HEK293 (cell line): ENCODE data around the gene HLA-DOB.
A peak's percentile ranks its signal among the peaks of the same experiment; 100 is the strongest.

Experiments used
- CTCF ChIP-seq: fragments of 450-650 bp; formaldehyde crosslinking; IDR thresholded peaks from 2 replicates; pipeline ENCODE4 v1.5.1; 2016; ENCODE audit warnings: missing biosample characterization, missing genetic modification characterization
- EGR2 ChIP-seq: fragments of 450-650 bp; formaldehyde crosslinking; IDR thresholded peaks from 2 replicates; pipeline ENCODE4 v1.5.1; 2016; ENCODE audit warnings: low read depth, missing biosample characterization, missing genetic modification characterization
- GLIS2 ChIP-seq: fragments of 450-650 bp; formaldehyde crosslinking; IDR thresholded peaks from 2 replicates; pipeline ENCODE4 v1.5.1; 2016; ENCODE audit warnings: missing biosample characterization, missing genetic modification characterization
- HOXC10 ChIP-seq: sonication (generic); formaldehyde crosslinking; IDR thresholded peaks from 2 replicates; pipeline ENCODE4 v1.8.1; 2023; ENCODE audit warnings: mild to moderate bottlenecking, missing genetic modification reagents
- KLF1 ChIP-seq: fragments of 450-650 bp; formaldehyde crosslinking; IDR thresholded peaks from 2 replicates; pipeline ENCODE4 v1.5.1; 2016; ENCODE audit warnings: missing biosample characterization, missing genetic modification characterization
- KLF17 ChIP-seq: fragments of 450-650 bp; formaldehyde crosslinking; IDR thresholded peaks from 2 replicates; pipeline ENCODE4 v1.5.1; 2016; ENCODE audit warnings: missing biosample characterization, missing genetic modification characterization
- KLF7 ChIP-seq: fragments of 450-650 bp; formaldehyde crosslinking; IDR thresholded peaks from 2 replicates; pipeline ENCODE4 v1.5.1; 2016; ENCODE audit warnings: missing biosample characterization, missing genetic modification characterization, borderline replicate concordance
- KLF9 ChIP-seq: fragments of 450-650 bp; formaldehyde crosslinking; IDR thresholded peaks from 2 replicates; pipeline ENCODE4 v1.5.1; 2016; ENCODE audit warnings: missing biosample characterization, missing genetic modification characterization, low read depth
- PBX3 ChIP-seq: sonication (generic); formaldehyde crosslinking; IDR thresholded peaks from 2 replicates; pipeline ENCODE4 v1.8.1; 2022; ENCODE audit warnings: mild to moderate bottlenecking, moderate library complexity, missing genetic modification reagents
- SP2 ChIP-seq: fragments of 450-650 bp; formaldehyde crosslinking; IDR thresholded peaks from 2 replicates; pipeline ENCODE4 v1.5.1; 2016; ENCODE audit warnings: missing biosample characterization, missing genetic modification characterization
- ZBTB17 ChIP-seq: fragments of 450-650 bp; formaldehyde crosslinking; IDR thresholded peaks from 2 replicates; pipeline ENCODE4 v1.5.1; 2016; ENCODE audit warnings: missing biosample characterization, missing genetic modification characterization
- ZBTB21 ChIP-seq: fragments of 450-650 bp; formaldehyde crosslinking; IDR thresholded peaks from 2 replicates; pipeline ENCODE4 v1.5.1; 2017; ENCODE audit warnings: missing biosample characterization, missing genetic modification characterization
- ZEB2 ChIP-seq: fragments of 450-650 bp; formaldehyde crosslinking; IDR thresholded peaks from 2 replicates; pipeline ENCODE4 v1.5.1; 2016; ENCODE audit warnings: missing biosample characterization, missing genetic modification characterization
- ZNF2 ChIP-seq: fragments of 450-650 bp; formaldehyde crosslinking; IDR thresholded peaks from 2 replicates; pipeline ENCODE4 v1.5.1; 2016; ENCODE audit warnings: missing biosample characterization, missing genetic modification characterization
- ZNF211 ChIP-seq: fragments of 450-650 bp; formaldehyde crosslinking; IDR thresholded peaks from 2 replicates; pipeline ENCODE4 v1.5.1; 2016; ENCODE audit warnings: low read depth, missing biosample characterization, missing genetic modification characterization
- ZNF223 ChIP-seq: fragments of 450-650 bp; formaldehyde crosslinking; IDR thresholded peaks from 2 replicates; pipeline ENCODE4 v1.5.1; 2016; ENCODE audit warnings: missing biosample characterization, missing genetic modification characterization
- ZNF510 ChIP-seq: fragments of 450-650 bp; formaldehyde crosslinking; IDR thresholded peaks from 2 replicates; pipeline ENCODE4 v1.5.1; 2018; ENCODE audit warnings: mild to moderate bottlenecking, missing genetic modification characterization, missing biosample characterization; ENCODE audit not compliant: insufficient replicate concordance
- ZNF548 ChIP-seq: fragments of 450-650 bp; formaldehyde crosslinking; IDR thresholded peaks from 2 replicates; pipeline ENCODE4 v1.5.1; 2016; ENCODE audit warnings: missing biosample characterization, missing genetic modification characterization
- ZNF629 ChIP-seq: fragments of 450-650 bp; formaldehyde crosslinking; IDR thresholded peaks from 2 replicates; pipeline ENCODE4 v1.5.1; 2017; ENCODE audit warnings: missing biosample characterization, missing genetic modification characterization
- ZNF76 ChIP-seq: fragments of 450-650 bp; formaldehyde crosslinking; IDR thresholded peaks from 2 replicates; pipeline ENCODE4; 2016; ENCODE audit warnings: low read depth, missing biosample characterization, missing genetic modification characterization, borderline replicate concordance
- ZSCAN30 ChIP-seq: fragments of 450-650 bp; IDR thresholded peaks from 2 replicates; pipeline ENCODE4 v1.5.1; 2018; ENCODE audit warnings: missing biosample characterization, mild to moderate bottlenecking, missing genetic modification characterization, moderate library complexity
- TF ChIP-seq, protein P1 (sequence below): fragments of 450-650 bp; formaldehyde crosslinking; IDR thresholded peaks from 2 replicates; pipeline ENCODE4 v1.5.1; 2016; ENCODE audit warnings: missing biosample characterization, missing genetic modification characterization

HLA-DOB gene

GRCh38 chr6:32853541-32854375, 37.0 kb upstream of the HLA-DOB start, which contains the start of the genes PSMB9 and TAP1 (continued):
- peak; percentile 98 for TF ChIP-seq CTCF (tag by site-specific recombination)
- TF ChIP-seq SP2 (tag by site-specific recombination), result peak; percentile 82
- TF ChIP-seq EGR2 (tag by site-specific recombination), result peak; percentile 18; the same call in 1 of the 2 replicates
- no peak for TF ChIP-seq ZNF223
- peak; percentile 48; the same call in 1 of the 2 replicates for TF ChIP-seq ZSCAN30 (tag by site-specific recombination)
- TF ChIP-seq ZNF548 (tag by site-specific recombination), result no peak
- TF ChIP-seq GLIS2 (tag by site-specific recombination), result peak; percentile 87
- TF ChIP-seq ZNF2 (tag by site-specific recombination), result peak; percentile 72
- TF ChIP-seq HOXC10 (CRISPR knock-in tag), result no peak
- 0 out of 2 replicates have a peak, but pooled peaks have one; percentile 78 for TF ChIP-seq PBX3 (CRISPR knock-in tag)
- peak; percentile 27 for TF ChIP-seq ZNF629 (tag by site-specific recombination)
- peak; percentile 44 for TF ChIP-seq ZNF76
- 0 out of 2 replicates have a peak, but pooled peaks have one; percentile 19 for TF ChIP-seq ZBTB21 (tag by site-specific recombination)
- TF ChIP-seq, protein P1, sequence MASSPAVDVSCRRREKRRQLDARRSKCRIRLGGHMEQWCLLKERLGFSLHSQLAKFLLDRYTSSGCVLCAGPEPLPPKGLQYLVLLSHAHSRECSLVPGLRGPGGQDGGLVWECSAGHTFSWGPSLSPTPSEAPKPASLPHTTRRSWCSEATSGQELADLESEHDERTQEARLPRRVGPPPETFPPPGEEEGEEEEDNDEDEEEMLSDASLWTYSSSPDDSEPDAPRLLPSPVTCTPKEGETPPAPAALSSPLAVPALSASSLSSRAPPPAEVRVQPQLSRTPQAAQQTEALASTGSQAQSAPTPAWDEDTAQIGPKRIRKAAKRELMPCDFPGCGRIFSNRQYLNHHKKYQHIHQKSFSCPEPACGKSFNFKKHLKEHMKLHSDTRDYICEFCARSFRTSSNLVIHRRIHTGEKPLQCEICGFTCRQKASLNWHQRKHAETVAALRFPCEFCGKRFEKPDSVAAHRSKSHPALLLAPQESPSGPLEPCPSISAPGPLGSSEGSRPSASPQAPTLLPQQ (tag by site-specific recombination), result peak; percentile 78
- TF ChIP-seq KLF17, result peak; percentile 39; the same call in 1 of the 2 replicates
- peak; percentile 88 for TF ChIP-seq KLF1 (tag by site-specific recombination)
- TF ChIP-seq KLF9, result peak; percentile 93
- peak; percentile 87; the same call in 1 of the 2 replicates for TF ChIP-seq KLF7 (tag by site-specific recombination)
- peak; percentile 79 for TF ChIP-seq ZBTB17 (tag by site-specific recombination)
- no peak for TF ChIP-seq ZNF510
- TF ChIP-seq ZEB2, result 0 out of 2 replicates have a peak, but pooled peaks have one; percentile 46
- TF ChIP-seq ZNF211, result no peak
